GM12878 (cell line): Measurements from ENCODE around the gene GATAD2B.
"Not testable (repeated sequence)": the region's sequence is repeated elsewhere in the genome, so short reads cannot be mapped to it uniquely, and the experiment has no call there.

Experiments
- BCLAF1 ChIP-seq: fragments of 450-650 bp; IDR thresholded peaks from 2 replicates; pipeline ENCODE4 v1.6.1; 2017; ENCODE audit warnings: antibody characterized with exemption, mild to moderate bottlenecking, moderate library complexity
- POLR2AphosphoS5 ChIP-seq: IDR thresholded peaks from 2 replicates; pipeline ENCODE4 v1.6.1; 2011; ENCODE audit warnings: mild to moderate bottlenecking, low read length, inconsistent platforms
- USF2 ChIP-seq: IDR thresholded peaks from 2 replicates; pipeline ENCODE4 v1.6.1; 2011; ENCODE audit warnings: low read depth, low read length, improper control_type of control experiment, borderline replicate concordance
- ZSCAN29 ChIP-seq: fragments of 450-650 bp; IDR thresholded peaks from 2 replicates; pipeline ENCODE4 v1.6.1; 2017; ENCODE audit warnings: mild to moderate bottlenecking, moderate library complexity
- TF ChIP-seq, protein P1 (sequence below): fragments of 450-650 bp; IDR thresholded peaks from 2 replicates; pipeline ENCODE4 v1.6.1; 2018; ENCODE audit warnings: mild to moderate bottlenecking, low read depth, moderate library complexity; ENCODE audit not compliant: partially characterized antibody
- TF ChIP-seq, protein P2 (sequence below): fragments of 450-650 bp; formaldehyde crosslinking; IDR thresholded peaks from 2 replicates; pipeline ENCODE4 v1.5.0; 2022; ENCODE audit warnings: mild to moderate bottlenecking, missing genetic modification characterization

DNA sequence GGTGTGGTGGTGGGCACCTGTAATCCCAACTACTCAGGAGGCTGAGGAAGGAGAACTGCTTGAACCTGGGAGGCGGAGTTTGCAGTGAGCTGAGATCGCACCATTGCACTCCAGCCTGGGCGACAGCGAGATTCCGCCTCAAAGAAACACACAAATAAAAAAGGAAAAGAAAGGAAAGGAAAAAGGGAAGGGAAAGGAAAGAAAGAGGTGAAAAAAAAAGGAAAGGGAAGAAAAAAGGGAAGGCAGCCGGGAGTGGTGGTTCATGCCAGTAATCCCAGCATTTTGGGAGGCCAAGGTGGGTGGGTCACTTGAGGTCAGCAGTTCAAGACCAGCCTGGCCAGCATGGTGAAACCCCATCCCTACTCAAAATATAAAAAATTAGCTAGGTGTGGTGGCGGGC is 31.7 kb downstream of the GATAD2B start:
- not testable (repeated sequence) for TF ChIP-seq BCLAF1, ZSCAN29, USF2, POLR2AphosphoS5
- TF ChIP-seq, protein P1, sequence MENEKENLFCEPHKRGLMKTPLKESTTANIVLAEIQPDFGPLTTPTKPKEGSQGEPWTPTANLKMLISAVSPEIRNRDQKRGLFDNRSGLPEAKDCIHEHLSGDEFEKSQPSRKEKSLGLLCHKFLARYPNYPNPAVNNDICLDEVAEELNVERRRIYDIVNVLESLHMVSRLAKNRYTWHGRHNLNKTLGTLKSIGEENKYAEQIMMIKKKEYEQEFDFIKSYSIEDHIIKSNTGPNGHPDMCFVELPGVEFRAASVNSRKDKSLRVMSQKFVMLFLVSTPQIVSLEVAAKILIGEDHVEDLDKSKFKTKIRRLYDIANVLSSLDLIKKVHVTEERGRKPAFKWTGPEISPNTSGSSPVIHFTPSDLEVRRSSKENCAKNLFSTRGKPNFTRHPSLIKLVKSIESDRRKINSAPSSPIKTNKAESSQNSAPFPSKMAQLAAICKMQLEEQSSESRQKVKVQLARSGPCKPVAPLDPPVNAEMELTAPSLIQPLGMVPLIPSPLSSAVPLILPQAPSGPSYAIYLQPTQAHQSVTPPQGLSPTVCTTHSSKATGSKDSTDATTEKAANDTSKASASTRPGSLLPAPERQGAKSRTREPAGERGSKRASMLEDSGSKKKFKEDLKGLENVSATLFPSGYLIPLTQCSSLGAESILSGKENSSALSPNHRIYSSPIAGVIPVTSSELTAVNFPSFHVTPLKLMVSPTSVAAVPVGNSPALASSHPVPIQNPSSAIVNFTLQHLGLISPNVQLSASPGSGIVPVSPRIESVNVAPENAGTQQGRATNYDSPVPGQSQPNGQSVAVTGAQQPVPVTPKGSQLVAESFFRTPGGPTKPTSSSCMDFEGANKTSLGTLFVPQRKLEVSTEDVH: not testable (repeated sequence)
- TF ChIP-seq, protein P2, sequence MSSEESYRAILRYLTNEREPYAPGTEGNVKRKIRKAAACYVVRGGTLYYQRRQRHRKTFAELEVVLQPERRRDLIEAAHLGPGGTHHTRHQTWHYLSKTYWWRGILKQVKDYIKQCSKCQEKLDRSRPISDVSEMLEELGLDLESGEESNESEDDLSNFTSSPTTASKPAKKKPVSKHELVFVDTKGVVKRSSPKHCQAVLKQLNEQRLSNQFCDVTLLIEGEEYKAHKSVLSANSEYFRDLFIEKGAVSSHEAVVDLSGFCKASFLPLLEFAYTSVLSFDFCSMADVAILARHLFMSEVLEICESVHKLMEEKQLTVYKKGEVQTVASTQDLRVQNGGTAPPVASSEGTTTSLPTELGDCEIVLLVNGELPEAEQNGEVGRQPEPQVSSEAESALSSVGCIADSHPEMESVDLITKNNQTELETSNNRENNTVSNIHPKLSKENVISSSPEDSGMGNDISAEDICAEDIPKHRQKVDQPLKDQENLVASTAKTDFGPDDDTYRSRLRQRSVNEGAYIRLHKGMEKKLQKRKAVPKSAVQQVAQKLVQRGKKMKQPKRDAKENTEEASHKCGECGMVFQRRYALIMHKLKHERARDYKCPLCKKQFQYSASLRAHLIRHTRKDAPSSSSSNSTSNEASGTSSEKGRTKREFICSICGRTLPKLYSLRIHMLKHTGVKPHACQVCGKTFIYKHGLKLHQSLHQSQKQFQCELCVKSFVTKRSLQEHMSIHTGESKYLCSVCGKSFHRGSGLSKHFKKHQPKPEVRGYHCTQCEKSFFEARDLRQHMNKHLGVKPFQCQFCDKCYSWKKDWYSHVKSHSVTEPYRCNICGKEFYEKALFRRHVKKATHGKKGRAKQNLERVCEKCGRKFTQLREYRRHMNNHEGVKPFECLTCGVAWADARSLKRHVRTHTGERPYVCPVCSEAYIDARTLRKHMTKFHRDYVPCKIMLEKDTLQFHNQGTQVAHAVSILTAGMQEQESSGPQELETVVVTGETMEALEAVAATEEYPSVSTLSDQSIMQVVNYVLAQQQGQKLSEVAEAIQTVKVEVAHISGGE: not testable (repeated sequence)
